CD4-positive, alpha-beta T cell treated with Interleukin-2 at 100 ng/mL for 4 hours (primary cell): Measurements from ENCODE around the gene LPIN2.
"Not testable (repeated sequence)": the region's sequence is repeated elsewhere in the genome, so short reads cannot be mapped to it uniquely, and the experiment has no call there.

ENCODE experiments used
- DNase-seq: peaks from one replicate; pipeline ENCODE4 v3.0.0-alpha.2; 2020; ENCODE audit warnings: low spot score

LPIN2 gene, protein sequence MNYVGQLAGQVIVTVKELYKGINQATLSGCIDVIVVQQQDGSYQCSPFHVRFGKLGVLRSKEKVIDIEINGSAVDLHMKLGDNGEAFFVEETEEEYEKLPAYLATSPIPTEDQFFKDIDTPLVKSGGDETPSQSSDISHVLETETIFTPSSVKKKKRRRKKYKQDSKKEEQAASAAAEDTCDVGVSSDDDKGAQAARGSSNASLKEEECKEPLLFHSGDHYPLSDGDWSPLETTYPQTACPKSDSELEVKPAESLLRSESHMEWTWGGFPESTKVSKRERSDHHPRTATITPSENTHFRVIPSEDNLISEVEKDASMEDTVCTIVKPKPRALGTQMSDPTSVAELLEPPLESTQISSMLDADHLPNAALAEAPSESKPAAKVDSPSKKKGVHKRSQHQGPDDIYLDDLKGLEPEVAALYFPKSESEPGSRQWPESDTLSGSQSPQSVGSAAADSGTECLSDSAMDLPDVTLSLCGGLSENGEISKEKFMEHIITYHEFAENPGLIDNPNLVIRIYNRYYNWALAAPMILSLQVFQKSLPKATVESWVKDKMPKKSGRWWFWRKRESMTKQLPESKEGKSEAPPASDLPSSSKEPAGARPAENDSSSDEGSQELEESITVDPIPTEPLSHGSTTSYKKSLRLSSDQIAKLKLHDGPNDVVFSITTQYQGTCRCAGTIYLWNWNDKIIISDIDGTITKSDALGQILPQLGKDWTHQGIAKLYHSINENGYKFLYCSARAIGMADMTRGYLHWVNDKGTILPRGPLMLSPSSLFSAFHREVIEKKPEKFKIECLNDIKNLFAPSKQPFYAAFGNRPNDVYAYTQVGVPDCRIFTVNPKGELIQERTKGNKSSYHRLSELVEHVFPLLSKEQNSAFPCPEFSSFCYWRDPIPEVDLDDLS

DNA sequence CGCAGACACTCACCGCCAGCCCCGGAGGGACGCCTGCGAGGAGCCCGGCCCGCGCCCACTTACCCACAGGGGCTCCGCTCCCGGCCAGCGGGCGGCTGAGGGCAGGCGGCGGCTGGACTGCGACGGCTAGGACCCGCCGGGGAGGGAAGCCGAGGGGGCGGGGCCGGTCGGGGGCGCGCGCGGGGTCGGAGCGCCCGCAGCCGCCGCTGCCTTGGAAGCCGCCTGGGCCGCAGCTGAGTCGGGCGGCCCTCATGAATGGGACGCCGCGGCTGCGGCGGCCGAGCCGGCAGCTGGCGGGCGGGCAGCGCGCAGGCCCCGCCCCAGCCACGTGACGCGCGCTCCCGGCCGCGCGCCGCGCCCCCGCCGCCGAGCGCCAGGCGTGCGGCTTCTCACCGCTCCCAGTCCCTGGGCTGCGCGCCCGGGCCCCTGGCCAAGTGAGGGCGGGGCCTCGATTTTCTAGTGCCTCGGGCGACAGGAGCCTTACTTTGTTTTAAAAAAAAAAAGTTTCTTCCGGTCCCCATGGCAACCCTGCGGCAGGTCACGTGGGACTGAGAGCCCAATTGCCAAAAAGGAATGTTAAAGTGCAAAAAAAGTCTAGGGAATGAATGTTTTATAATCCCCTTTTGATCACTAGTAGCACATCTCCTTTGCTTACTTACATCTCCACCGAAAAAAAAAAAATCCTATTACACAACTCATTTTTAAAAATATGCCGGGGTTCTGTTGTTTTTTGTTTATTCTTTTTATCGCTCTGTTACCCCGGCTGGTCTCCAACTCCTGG lies at the start of gene LPIN2:
LPIN2 (minus strand) TSS at position 121 of the 781 bp plus-strand sequence. CDS start 52,304 bp downstream, outside the sequence.
- DNase-seq: peak; percentile 97

DNA sequence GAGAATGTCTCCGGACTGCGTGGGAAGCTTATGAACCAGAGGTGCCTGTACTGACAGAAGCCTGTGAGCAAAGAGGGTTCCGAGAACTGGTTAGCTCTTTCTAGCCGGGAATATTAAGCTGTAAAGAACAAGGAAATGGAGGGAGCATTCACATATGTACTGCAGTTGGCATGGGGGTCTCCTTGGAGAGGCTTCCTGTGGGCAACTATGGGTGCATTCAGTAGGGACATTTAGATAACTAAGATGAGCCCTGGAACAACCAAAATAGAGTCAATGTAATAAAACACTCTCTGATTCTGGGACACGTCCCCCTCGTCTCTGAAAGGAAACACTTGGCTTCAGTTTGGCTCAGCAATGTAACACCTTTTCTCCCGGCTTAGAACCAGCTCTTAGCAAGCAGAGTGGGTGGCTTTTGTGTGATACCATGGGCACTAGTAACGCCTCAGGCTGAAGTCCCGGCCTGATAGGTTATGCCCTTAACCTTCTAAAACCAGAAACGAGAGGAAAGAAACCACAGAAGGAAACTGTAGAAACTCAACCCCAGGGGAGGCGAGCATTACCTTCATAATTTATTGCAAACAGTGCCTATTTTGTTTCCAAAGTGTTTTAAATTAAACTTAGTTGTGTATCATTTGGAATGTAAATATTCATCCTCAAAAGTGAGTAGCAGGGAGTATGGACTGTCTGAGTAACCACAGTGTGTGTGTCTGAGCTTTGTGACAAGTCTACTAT lies 48.8 kb upstream of the LPIN2 start:
- DNase-seq: peak; percentile 61

DNA sequence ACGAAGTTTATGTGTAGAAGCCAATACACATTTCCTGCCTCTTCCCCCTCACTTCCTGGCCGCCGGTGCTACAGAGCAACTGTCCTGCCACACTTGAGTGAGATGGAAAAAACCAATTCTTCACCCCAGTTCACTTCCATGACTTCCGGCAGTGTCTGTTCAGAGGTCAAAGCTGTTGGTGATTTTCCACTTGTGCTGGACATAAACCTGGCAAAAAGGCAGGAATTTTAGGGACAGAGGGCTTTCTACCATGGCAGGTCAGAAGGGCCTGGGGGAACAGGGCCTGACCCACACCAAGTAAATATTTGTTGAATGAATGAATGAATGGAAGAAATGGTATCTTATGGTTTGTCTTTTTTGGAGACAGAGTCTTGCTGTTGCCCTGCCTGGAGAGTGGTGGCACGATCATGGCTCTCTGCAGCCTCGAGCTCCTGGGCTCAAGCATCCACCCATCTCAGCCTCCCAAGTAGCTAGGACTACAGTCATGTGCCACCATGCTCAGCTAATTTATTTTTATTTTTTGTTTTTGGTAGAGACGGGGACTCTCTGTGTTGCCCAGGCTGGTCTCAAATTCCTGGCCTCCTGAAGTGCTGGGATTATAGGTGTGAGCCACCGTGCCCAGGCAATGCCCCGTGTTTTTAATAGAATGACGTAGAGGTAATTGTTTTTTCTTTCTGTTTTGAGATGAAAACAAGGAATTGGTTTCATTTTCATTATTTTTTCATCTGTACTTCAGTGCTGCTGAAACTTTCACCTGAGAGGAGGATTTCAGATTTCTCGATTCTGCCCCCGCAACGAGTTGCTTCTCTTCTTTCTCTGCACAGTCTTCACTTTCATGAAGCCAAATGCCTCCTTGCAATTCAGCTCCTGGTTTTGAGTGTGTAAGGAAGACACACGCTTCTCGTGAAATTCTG lies 48.0 kb upstream of the LPIN2 start:
- DNase-seq: peak; percentile 60

DNA sequence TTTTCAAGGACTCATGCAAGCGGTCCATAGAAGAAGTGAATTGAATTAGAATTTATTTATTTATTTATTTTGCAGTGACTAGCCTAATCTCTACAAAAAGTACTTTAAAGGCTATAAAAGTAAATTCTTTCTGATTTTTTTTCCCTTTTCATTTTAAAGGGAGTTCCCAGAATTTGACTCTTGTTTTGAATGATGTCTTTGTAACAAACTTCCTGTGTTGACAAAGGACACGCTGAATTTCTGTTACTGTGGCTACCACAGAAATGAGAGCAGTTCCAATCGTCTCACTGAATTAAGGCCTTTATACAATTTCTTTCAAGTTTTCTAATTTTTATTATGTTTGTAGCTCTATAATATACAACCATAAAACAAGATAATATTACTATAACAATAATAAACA lies 46.3 kb upstream of the LPIN2 start:
- peak; percentile 80 for DNase-seq

DNA sequence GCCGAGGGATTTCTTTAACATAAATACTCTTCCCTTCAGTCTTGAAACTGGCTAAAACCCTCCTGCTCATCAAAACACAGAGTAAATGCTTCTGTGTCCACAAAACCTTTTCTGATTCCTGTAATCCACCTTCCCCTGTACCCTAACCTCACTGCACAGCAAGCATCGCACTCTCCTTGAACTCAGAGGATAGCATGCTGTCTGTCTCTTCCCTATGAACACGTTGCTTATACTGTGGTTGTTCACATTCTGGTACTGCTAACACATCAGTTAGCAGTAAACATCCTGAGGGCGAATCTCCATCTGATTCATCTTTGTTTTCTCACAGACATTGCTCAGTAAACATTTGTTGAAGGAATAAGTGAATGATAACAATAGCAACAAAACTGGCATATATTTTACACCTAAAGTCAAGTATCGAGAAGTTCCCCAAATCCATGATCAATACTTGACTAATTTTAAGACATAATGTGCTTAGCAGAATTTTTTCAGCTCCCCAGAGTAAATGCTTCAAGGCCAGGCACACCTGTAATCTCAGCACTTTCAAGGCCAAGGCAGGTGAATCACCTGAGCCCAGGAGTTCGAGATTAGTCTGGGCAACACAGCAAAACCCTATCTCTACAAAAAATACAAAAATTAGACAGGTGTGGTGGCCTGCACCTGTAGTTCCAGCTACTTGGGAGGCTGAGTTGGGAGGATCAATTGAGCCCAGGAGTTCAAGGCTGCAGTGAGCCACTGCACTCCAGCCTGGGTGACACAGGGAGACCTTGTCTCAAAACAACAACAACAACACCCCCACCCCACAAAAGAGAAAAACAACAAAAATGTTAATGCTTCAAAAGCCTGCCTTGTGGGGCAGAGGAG lies 45.6 kb upstream of the LPIN2 start:
- peak; percentile 71 for DNase-seq

DNA sequence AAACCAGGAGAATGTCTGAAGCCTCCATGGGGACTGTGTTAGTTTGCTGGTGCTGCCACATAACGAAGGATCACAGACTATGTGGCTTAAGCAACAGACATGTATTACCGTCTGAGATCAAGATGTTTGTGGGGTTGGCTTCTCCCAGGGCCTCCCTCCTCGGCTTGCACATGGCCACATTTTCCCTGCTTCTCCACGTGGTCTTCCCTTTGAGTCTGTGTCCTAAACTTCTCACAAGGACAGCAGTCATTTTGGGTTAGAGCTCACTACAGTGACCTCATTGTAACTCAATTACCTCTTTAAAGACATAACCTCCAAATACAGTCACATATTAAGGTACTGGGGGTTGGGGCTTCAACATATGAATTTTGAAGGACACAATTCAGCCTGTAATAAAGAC lies 44.6 kb upstream of the LPIN2 start:
- no peak for DNase-seq

DNA sequence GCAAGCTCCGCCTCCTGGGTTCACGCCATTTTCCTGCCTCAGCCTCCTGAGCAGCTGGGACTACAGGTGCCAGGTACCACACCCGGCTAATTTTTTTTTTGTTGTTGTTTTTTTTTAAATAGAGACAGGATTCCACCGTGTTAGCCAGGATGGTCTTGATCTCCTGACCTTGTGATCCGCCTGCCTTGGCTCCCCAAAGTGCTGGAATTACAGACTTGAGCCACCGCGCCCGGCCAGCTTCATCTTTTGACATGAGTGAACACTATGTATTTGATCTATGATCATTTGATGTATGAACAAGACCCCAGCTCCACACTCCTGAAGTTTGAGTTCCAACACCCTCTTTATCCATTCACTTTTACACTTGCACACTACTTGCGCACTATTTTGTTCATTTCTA lies 43.4 kb upstream of the LPIN2 start:
- DNase-seq: no peak

DNA sequence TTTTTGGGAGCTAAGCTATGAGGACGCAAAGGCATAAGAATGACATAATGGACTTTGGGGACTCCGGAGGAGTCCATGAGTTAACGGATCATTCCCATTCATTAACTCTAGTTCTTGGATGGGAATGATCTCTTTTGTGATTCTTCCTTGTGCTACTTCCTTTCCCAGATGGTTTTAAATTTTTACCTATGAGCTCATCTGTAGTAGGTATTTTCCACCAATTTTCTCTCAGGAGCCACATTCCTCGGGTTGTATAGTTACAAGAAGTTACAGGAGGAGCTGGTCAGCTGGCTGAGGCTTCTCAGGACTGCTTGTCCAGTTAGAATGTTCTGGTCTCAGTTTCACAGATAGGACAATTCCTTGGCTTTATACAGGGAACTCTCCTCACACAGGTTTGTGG lies 42.9 kb upstream of the LPIN2 start:
- DNase-seq: no peak

DNA sequence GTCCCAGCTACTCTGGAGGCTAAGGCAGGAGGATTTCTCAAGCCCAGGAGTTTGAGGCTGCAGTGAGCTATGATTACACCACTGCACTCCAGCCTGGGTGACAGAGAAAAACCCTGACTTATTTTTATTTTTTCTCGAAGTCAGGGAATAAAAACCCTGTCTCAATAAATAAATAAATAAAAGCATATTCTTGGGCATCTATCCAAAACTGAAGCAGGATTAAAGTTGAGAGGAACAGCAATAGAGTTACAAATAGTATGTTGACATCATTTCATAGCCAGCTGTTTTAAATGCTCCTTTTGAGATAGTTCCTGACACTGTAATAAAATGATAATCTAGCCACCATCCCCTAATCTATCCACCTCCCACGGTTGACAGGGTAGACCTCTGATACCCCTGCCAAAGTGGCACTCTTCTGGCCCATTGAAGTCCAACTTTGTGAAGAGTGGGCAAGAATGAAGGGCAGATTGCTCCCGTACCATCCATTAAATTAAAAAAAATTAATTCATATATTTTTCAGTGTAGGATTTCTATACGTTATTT lies 42.3 kb upstream of the LPIN2 start:
- no peak for DNase-seq

DNA sequence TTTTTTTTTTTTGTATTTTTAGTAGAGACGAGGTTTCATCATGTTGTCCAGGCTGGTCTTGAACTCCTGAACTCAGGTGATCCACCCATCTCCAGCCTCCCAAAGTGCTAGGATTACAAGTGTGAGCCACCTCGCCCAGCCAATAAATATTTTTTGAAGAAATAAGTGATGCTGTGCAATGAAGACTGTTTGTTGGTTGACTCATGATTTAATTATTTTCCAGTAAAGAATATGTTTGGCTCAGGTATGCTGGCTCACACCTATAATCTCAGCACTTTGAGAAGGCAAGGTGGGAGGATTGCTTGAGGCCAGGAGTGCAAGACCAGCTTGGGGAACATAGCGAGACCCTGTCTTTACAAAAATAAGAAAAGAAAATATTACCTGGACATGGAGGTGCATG lies 41.8 kb upstream of the LPIN2 start:
- no peak for DNase-seq

DNA sequence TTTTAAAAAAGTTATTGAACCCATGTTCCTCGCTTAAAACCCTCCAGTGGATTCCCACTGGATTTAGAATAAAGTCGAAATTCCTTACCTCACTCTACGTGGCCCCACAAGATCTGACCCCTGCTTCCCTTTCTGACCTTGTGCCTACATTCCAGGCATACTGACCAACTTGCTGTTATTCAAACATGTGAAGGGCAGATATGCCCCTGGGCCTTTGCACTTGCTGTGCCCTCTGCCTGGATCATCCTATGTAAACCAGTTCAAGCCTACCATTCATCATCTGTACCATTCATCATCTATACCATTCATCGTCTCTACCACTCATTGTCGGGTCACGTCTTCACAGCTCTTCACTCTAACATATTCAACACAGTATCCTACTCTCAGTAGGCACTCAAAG lies 41.3 kb upstream of the LPIN2 start:
- DNase-seq: no peak

DNA sequence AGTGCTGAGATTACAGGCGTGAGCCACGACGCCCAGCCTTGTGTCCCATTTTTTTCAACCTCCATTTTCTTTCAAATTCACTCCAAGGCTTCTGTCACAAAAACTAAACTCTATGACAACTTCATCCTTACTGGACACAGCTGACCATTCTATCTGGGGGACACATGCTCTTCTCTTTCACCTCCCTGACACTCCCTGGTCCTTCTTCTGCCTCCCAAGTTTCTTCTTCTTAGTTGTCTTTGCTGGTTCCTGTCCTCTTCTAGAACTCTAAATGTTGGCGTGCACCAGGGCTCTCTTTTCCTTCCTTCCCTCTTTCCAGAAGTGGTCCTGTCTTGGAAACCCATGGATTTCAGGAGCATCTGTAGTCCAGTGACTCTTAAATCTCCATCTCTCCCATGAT lies 40.1 kb upstream of the LPIN2 start:
- DNase-seq: no peak

DNA sequence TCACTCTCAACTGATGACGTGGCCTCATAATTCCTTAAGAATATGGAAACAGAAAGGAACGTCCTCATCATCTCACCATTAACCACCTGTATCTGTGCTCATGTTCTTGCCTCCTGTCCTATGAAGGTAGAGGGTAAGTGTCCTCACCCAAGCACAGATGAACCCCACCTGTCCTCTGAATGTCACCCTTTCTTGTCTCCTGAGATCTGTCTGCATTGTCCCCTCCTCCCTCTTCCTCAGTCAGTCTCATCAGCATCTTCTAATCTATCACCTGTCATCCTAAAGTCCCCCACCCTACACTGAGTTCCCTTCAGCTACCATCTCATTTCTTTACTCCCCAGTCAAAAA lies 39.4 kb upstream of the LPIN2 start:
- no peak for DNase-seq

DNA sequence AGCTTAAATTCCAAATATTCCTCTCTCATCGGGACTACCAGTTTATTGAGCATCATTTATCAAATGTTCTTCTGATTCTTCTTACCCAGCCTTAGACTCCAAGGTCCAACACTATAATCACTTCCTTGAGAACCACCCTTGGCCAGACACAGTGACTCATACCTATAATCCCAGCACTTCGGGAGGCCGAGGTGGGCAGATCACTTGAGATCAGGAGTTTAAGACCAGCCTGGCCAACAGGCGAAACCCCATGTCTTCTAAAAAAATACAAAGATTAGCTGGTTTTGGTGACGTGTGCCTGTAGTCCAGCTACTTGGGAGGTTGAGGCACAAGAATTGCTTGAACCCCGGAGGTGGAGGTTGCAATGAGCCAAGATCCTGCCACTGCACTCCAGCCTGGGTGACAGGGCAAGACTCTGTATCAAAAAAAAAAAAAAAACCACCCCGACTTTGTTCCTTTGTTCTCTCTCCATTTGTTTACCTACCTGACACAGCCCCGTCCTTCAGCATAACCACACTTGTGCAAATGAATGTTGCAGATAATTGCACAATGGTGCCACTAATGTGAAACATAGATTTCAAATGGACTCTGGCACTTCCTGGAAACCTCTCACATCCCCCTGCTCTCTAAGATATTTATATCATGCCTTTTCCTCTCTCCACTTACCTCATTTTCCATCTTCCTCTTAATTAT lies 38.9 kb upstream of the LPIN2 start:
- peak; percentile 28 for DNase-seq

DNA sequence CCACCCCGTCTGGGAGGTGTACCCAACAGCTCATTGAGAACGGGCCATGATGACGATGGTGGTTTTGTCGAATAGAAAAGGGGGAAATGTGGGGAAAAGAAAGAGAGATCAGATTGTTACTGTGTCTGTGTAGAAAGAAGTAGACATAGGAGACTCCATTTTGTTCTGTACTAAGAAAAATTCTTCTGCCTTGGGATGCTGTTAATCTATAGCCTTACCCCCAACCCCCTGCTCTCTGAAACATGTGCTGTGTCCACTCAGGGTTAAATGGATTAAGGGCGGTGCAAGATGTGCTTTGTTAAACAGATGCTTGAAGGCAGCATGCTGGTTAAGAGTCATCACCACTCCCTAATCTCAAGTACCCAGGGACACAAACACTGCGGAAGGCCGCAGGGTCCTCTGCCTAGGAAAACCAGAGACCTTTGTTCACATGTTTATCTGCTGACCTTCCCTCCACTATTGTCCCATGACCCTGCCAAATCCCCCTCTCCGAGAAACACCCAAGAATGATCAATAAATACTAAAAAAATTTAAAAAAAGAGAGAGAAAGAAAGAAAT lies 37.0 kb upstream of the LPIN2 start:
- not testable (repeated sequence) for DNase-seq

DNA sequence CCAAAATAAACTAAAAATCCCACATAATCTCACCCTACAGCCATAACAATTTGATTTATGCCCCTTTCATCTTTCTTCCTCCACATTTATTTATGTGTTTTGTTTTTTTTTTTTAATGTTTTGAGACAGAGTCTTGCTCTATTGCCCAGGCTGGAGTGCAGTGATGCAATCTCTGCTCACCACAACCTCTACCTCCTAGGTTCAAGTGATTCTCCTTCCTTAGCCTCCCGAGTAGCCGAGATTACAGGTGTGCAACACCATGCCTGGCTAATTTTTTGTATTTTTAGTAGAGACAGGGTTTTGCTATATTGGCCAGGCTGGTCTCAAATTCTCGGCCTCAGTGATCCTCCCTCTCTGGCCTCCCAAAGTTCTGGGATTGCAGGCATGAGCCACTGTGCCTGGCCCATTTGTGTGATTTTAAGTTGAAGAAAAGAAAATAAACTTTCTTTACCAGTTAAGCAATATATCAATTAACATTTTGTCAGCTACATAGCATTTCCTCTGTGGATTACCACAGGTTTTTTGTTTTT lies 35.9 kb upstream of the LPIN2 start:
- no peak for DNase-seq

DNA sequence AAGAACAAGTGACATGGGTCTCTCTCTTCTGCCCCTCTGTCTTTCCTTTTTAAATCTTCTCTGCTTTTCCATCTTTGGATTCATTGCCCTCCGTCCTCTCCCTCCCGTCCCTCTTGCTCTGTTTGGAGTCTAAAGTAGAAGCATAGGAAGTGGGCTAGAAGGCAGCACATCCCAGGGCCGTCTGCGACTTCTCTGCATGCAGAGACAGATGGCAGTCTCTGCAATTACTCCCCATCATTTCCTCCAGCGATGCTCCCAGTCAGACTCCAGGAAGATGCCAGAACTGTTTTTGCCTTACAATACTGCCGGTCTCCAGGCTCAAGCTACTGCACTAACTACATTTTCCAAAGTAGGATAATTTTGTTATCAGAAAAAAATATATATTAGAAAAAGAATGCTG lies 35.2 kb upstream of the LPIN2 start:
- DNase-seq: no peak

DNA sequence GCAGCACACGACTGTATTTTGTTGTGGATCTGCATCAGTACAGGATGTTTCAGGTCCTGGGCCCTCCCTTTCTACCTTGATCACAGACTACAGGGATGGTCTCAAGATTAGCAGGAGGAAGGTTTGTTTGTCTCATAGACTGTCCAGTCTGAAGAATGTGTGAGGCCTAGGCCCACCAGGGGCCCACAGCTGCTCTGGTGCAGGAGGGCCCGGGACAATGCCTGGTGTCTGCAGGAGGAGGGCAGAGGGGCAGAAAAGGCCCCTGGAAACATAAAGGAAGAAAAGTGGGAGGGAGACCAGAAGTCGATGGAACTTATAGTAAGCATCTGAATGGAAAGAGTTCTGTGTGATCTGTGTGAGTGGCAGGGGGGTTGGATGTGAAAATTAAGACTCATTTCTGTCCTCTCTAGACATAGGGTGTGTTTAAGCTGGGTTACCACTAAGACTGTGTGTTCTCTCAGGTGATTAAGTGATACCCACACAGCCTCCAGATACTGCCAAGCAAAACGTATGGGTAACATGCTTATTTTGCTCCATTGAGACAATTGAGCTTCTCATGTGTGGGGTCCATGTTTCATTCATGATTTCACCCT lies 33.4 kb upstream of the LPIN2 start:
- no peak for DNase-seq
